GM12864 (cell line): ENCODE measurements around the gene TMC4.

ENCODE experiments used
- DNase-seq: peaks from one replicate; pipeline ENCODE4 v3.0.0-alpha.2; 2011; ENCODE audit warnings: low read depth
- H3K4me3 ChIP-seq: 2 replicates; pipeline ENCODE4 v1.5.1; 2011; ENCODE audit warnings: mild to moderate bottlenecking, low read depth, low read length, control low read depth
- CTCF ChIP-seq: IDR thresholded peaks from 2 replicates; pipeline ENCODE4 v1.5.1; 2011; ENCODE audit warnings: low read depth, mild to moderate bottlenecking, moderate library complexity, low read length, control low read depth, inconsistent platforms; ENCODE audit errors: missing control alignments

Gene TMC4

DNA sequence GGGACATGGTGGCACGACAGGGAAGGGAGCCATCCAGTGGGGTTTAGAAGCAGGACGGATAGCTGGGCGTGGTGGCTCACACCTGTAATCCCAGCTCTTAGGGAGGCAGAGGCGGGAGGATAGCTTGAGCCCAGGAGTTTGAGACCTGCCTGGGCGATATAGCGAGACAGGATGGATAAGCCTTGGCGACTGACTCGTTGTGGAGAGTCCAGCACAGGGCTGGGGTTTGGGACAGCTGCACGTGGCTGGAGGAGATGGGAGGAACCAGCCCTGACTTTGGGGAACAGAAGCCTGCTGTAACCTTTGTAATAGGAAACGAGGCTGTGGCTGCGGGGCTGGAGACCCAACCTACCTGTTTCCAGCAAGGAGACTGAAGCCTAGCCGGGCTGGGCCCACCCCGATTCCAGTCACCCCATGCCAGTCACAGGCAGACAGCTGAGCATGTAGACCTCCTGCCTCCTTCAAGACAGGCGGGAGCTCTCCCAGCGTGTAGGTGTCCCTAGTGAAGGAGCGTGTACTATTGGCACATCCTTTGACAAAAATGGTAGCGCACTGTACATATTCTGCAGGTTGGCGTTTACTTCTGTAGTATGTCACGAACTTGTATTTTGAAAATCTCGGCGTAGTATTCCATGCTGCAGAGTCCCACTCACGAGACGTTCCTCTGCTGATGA lies 21.5 kb downstream of the TMC4 start:
- no peak overlapping the region for H3K4me3 ChIP-seq
- no peak for TF ChIP-seq CTCF
- no peak for DNase-seq

DNA sequence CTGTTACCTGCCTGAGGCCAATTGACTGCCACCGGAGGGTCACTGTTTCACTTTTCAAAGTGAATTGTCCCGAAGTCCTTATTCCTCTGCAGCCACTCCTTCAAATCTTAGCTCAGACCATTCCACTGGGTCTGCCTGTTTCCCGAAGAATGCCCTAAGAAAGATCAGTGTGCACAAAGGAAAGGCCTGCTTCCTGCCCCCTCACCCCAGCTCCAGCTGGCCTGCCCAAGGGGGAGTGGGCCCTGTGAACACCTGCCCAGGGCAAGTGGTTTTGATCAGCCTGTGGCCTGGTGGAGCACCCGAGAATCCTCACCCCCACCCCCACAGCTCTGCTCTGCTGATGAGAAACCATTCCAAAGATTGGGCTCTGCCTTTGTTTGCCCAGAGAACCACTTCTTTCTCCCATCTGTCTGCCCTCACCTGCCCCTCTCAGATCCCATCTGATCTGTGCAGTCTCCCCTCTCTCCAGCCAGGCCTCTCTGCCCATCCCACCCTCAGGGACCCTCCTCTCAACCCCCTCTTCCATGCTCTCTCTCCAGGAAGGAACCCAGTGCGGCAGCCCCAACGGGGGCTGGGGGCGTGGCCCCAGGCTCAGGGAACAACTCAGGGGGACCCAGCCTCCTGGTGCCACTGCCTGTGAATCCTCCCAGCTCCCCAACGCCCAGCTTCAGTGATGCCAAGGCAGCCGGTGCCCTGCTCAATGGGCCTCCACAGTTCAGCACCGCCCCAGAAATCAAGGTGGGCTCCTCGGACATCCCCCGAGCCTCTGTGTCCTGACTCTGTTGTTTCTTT lies 23.7 kb downstream of the TMC4 start:
- TF ChIP-seq CTCF: no peak
- no peak overlapping the region for H3K4me3 ChIP-seq
- DNase-seq: no peak

- no peak for DNase-seq
- no peak for TF ChIP-seq CTCF
- no peak overlapping the region for H3K4me3 ChIP-seq
These were observed 24.8 kb downstream of the TMC4 start for GRCh38 chr19:54148158-54148557.

- no peak overlapping the region for H3K4me3 ChIP-seq
- TF ChIP-seq CTCF: no peak
- DNase-seq: no peak
These were observed 25.3 kb downstream of the TMC4 start for GRCh38 chr19:54147676-54148075.

- no peak overlapping the region for H3K4me3 ChIP-seq
These were observed 27.3 kb downstream of the TMC4 start for GRCh38 chr19:54145541-54146158.

GRCh38 chr19:54142166-54142780 lies 30.7 kb downstream of the TMC4 start:
- no peak overlapping the region for H3K4me3 ChIP-seq
- TF ChIP-seq CTCF: no peak
- DNase-seq: no peak

More at GRCh38 chr19:54145541-54146158, 27.3 kb downstream of the TMC4 start:
- no peak for TF ChIP-seq CTCF
- DNase-seq: no peak
